Right lobe of liver (tissue), 6 donors: ENCODE data around the gene MTG1. TPM values are rescaled to one million over a fixed set of nuclear protein-coding genes. Genes with fewer than 3 reads are reported as not detected.

Experiments
- ATAC-seq, 4 donors: fragments of 200-7000 bp; cut with Tn5 transposase; one replicate each; pipeline ENCODE4 v1.9.1; 2020; ENCODE audit warnings: mild to moderate bottlenecking in 4 of 4, moderate library complexity in 4 of 4
- DNase-seq, 3 donors: peaks; one replicate each; pipeline ENCODE4 v3.0.0-alpha.2; 2020
- H3K27ac ChIP-seq, 3 donors: fragments of 200-600 bp; one replicate each; pipeline ENCODE4 v1.8.0; 2022
- H3K27me3 ChIP-seq, 2 donors: fragments of 200-600 bp; one replicate each; pipeline ENCODE4 v1.8.0; 2022
- H3K36me3 ChIP-seq, 4 donors: fragments of 200-600 bp; sonication (generic) in 1 of 4; one replicate each; pipeline versions ENCODE4 v1.5.1 to v1.8.0; 2017 to 2022; ENCODE audit warnings: control low read depth in 1 of 4
- H3K4me1 ChIP-seq, 4 donors: fragments of 200-600 bp; sonication (generic) in 1 of 4; one replicate each; pipeline versions ENCODE4 v1.5.1 to v1.8.0; 2017 to 2022; ENCODE audit warnings: control low read depth in 1 of 4
- H3K4me3 ChIP-seq, 3 donors: fragments of 200-600 bp; one replicate each; pipeline ENCODE4 v1.8.0; 2022
- H3K9me3 ChIP-seq, 4 donors: fragments of 200-600 bp; sonication (generic) in 1 of 4; one replicate each; pipeline versions ENCODE4 v1.5.1 to v1.8.0; 2017 to 2022; ENCODE audit warnings: control low read depth in 1 of 4
- POLR2A ChIP-seq: fragments of 450-650 bp; IDR thresholded peaks from one replicate; pipeline ENCODE4 v1.6.1; 2017; ENCODE audit warnings: antibody characterized with exemption, mild to moderate bottlenecking
- WGBS: methylation state at CpG from one replicate; pipeline ENCODE4 v1.1.6; 2018; ENCODE audit warnings: low coverage, low lambda C conversion rate; ENCODE audit not compliant: insufficient coverage; ENCODE audit errors: missing lambda C conversion rate; 5-methylcytosine and 5-hydroxymethylcytosine counted together
- intact Hi-C, 2 donors: fragments of 100-400 bp; cut with DNase I; formaldehyde crosslinking; loops; one replicate each; pipeline versions ENCODE4 v1.11.2 to v1.14.1; 2022
- total RNA-seq, 6 experiments: library from RNA; depleted of rRNA in 2 of 6; stranded (reverse); fragments of >200 nt in 2 of 6; fragmentation: NEBNext Ultra II Directional in 3 of 6; extraction: Animal tissue kit (Norgen Biotek cat#: 25700) in 3 of 6; gene quantifications; one replicate each; pipeline versions ENCODE4 v1.1.0 to v1.2.4, GENCODE V29; 2016 to 2023
- TF ChIP-seq, protein P1 (sequence below), 4 donors: fragments of 200-600 bp in 3 of 4; fragments of 450-650 bp in 1 of 4; IDR thresholded peaks; one replicate each; pipeline versions ENCODE4 v1.5.1 to v1.8.0; 2016 to 2022; ENCODE audit warnings: antibody characterized with exemption in 4 of 4, mild to moderate bottlenecking in 2 of 4
- donor health status: DM: no; HTN: yes; CAD: no.
- donor health status: DM: no; HTN: no; CAD: no.
- donor health status: DM: no; HTN: no; CAD: no.
- donor health status: DM: no; HTN: yes; CAD: no.
- donor health status: DM: no; HTN: yes; CAD: no.

MTG1 gene
- total RNA-seq, 6 experiments from 2014 or later = 25.1 to 45.7 (median 34.5) TPM

DNA sequence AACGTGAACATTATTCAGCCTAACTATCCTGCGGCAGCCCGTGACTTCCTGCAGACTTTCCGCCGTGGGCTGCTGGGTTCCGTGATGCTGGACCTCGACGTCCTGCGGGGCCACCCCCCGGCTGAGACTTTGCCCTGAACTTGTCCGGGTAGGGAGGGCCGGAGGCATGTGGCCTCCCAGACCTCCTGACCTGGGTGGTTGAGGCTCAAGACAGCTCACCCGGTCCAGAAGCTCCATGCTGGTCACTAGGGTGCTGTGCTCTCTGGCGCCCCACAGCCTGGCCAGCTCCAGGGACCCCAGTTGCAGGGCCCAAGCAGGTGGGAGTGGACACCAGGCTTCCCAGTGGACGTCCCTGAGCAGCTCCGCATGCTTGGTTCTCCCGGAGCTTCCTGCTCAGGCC is 26.1 kb downstream of the MTG1 start:
- H3K27ac ChIP-seq = no peak overlapping the region
- H3K4me3 ChIP-seq = no peak overlapping the region
- intact Hi-C loops = loop anchor here in 1 of 2 donors (10.0 kb wide), 1 partner anchor 155 kb away; no protein-coding TSS in a partner anchor
- no CpG with 5 or more reads among the region's 17 CpGs for WGBS
- ATAC-seq = no peak
- H3K36me3 ChIP-seq = no peaks in the 10 kb centered on the region
- no peak for DNase-seq
- no peaks in the 10 kb centered on the region for H3K27me3 ChIP-seq
- H3K9me3 ChIP-seq = no peaks in the 10 kb centered on the region
- H3K4me1 ChIP-seq = no peaks in the 10 kb centered on the region
- TF ChIP-seq POLR2A = no peak

DNA sequence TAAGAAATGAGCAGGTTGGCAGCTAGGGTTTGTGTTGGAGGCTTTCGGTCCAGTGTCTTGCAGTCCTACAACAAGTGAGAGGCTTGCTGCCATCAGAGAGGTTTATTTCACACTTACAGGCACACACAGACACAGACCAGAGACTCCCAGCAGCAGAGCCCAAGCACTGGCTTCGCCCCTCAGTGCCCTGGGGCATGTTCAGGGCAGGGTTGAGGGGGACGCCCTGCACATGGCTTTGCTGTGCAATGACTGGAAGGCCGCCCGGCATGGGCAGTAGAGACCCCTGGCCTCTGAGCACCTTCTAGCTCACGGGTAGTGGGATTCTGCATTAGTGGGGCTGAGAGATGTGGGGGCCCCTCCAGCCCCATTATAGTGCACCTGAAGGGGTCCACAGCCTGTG is 26.6 kb downstream of the MTG1 start:
- TF ChIP-seq POLR2A = no peak
- TF ChIP-seq, protein P1, sequence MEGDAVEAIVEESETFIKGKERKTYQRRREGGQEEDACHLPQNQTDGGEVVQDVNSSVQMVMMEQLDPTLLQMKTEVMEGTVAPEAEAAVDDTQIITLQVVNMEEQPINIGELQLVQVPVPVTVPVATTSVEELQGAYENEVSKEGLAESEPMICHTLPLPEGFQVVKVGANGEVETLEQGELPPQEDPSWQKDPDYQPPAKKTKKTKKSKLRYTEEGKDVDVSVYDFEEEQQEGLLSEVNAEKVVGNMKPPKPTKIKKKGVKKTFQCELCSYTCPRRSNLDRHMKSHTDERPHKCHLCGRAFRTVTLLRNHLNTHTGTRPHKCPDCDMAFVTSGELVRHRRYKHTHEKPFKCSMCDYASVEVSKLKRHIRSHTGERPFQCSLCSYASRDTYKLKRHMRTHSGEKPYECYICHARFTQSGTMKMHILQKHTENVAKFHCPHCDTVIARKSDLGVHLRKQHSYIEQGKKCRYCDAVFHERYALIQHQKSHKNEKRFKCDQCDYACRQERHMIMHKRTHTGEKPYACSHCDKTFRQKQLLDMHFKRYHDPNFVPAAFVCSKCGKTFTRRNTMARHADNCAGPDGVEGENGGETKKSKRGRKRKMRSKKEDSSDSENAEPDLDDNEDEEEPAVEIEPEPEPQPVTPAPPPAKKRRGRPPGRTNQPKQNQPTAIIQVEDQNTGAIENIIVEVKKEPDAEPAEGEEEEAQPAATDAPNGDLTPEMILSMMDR (IDR thresholded peaks at IDR 0.05) = no peak
- Histone ChIP-seq H3K27me3 (no peaks in the 10 kb centered on the region), H3K9me3 (no peaks in the 10 kb centered on the region), H3K27ac (no peak overlapping the region), H3K36me3 (no peaks in the 10 kb centered on the region), H3K4me3 (no peak overlapping the region), H3K4me1 (no peaks in the 10 kb centered on the region)
- intact Hi-C loops = loop anchor here in 1 of 2 donors (10.0 kb wide), 1 partner anchor 154 kb away; no protein-coding TSS in a partner anchor
- DNase-seq (no peak), ATAC-seq (no peak)
- WGBS = no CpG with 5 or more reads among the region's 6 CpGs

DNA sequence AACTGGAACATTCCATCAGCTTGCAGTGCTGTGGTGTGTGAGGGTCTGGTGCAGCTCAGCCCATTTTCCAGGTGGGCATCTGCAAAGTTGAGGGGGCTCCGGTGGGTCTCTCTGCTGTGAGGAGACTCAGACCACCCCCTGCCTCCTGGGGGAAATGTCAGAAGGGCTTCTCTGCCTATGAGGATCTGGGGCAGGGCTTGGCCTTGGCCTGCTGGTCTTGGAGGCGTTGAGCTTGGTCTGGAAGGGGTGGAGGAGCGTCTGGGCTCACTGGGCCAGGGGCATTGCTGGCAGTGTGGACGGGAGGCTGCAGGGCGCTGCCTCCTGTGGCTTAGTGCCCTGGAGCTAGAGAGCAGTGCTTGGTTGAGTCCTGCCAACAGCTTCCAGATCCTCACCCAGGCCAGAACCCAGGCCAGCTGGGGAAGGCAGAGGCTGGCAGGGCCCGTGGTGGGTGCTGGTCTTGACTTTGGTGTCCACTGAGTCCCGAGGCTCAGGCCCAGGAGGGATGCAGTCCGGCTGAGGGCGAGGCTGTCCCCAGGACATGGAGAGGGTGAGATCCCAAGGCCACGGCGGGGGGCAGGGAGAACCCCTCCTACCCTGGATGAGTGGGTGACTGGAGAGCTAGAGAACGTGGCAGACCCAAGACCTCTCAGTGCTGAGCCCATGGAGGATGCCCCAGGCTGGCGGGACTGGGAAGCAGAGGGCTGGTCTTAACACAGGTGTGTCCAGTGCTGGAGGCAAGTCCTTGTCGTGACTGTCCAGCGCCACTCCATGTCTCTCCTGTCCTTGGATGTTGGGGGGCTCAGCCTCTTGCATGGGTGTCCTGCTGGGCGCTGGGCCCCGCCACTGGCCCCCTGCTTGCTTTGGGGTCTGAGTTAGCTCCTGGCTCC is 27.6 kb downstream of the MTG1 start:
- peak in 1 of 3 donors; percentile 43 for DNase-seq
- ATAC-seq = peak in 2 of 4 donors; percentile 8 to 17
- Histone ChIP-seq H3K4me1 (no peaks in the 10 kb centered on the region), H3K4me3 (no peak overlapping the region), H3K27ac (no peak overlapping the region), H3K9me3 (no peaks in the 10 kb centered on the region), H3K36me3 (no peaks in the 10 kb centered on the region), H3K27me3 (no peaks in the 10 kb centered on the region)
- TF ChIP-seq POLR2A = no peak
- TF ChIP-seq, protein P1 (IDR thresholded peaks at IDR 0.05) = no peak
- intact Hi-C loops = loop anchor here in 1 of 2 donors (10.0 kb wide), 1 partner anchor 153 kb away; no protein-coding TSS in a partner anchor
- 100% methylated on average over 1 of the region's 17 CpGs for WGBS

DNA sequence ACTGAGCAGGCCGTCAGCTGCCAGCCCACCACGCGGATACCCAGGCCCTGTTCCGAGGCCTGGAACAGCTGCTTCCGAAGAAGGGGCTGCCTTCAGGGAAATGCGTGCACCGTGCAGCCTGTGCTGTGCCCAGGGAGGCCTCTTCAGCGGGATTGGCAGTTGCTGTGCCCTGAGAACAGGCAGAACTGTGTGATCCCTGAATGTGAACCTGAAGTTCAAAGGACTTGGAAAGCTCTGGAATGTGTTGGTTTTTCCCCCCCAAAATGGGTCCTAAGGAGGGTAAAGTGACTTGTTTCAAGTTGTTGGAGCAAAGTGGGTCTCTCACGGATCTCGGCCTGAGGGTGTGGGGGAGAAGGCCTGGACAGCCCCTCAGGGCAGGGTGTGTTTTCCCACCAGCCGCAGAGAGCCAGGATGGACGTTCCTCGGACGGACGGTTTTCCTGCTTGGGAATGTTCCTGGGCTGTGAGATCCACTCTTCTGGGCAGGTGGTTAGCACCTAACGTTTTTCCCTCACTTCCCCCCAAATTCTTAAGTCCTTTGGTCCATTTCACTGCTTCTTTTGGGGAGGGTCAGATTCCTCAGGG is 28.4 kb downstream of the MTG1 start:
- peak in 1 of 3 donors; percentile 49 for DNase-seq
- peak in 1 of 4 donors; percentile 3 for ATAC-seq
- H3K27ac ChIP-seq = no peak overlapping the region
- H3K27me3 ChIP-seq = no peaks in the 10 kb centered on the region
- no peaks in the 10 kb centered on the region for H3K9me3 ChIP-seq
- H3K4me3 ChIP-seq = no peak overlapping the region
- no peaks in the 10 kb centered on the region for H3K36me3 ChIP-seq
- H3K4me1 ChIP-seq = no peaks in the 10 kb centered on the region
- no peak for TF ChIP-seq POLR2A
- TF ChIP-seq, protein P1 (IDR thresholded peaks at IDR 0.05) = no peak
- no CpG with 5 or more reads among the region's 16 CpGs for WGBS
- intact Hi-C loops = loop anchor here in 1 of 2 donors (10.0 kb wide), 1 partner anchor 152 kb away; no protein-coding TSS in a partner anchor
